Skeletal muscle tissue (tissue), 4 donors: ENCODE measurements around the gene TMEM86A. TPM values are rescaled to one million over a fixed set of nuclear protein-coding genes. Genes with fewer than 3 reads are reported as not detected.
A peak's percentile ranks its signal among the peaks of the same experiment; 100 is the strongest.

Experiments
- H3K27ac ChIP-seq: one replicate; pipeline ENCODE4 v1.7.0; 2013; ENCODE audit warnings: mild to moderate bottlenecking, low read depth, low read length, inconsistent platforms
- H3K27me3 ChIP-seq, 3 donors: one replicate each; pipeline ENCODE4 v1.7.0; 2013; ENCODE audit warnings: low read length in 3 of 3; ENCODE audit not compliant: control insufficient read depth in 3 of 3, insufficient read depth in 3 of 3
- H3K36me3 ChIP-seq, 3 donors: one replicate each; pipeline ENCODE4 v1.7.0; 2013; ENCODE audit warnings: low read length in 3 of 3; ENCODE audit not compliant: control insufficient read depth in 3 of 3, insufficient read depth in 3 of 3
- H3K4me1 ChIP-seq, 3 donors: one replicate each; pipeline ENCODE4 v1.7.0; 2013; ENCODE audit warnings: low read length in 3 of 3, mild to moderate bottlenecking in 3 of 3; ENCODE audit not compliant: control insufficient read depth in 3 of 3, insufficient read depth in 3 of 3
- H3K4me3 ChIP-seq, 3 donors: one replicate each; pipeline ENCODE4 v1.7.0; 2013; ENCODE audit warnings: low read length in 3 of 3
- H3K9ac ChIP-seq, 3 donors: one replicate each; pipeline ENCODE4 v1.7.0; 2013; ENCODE audit warnings: low read length in 3 of 3, mild to moderate bottlenecking in 3 of 3, moderate library complexity in 2 of 3, low read depth in 1 of 3
- H3K9me3 ChIP-seq, 3 donors: one replicate each; pipeline ENCODE4 v1.7.0; 2013; ENCODE audit warnings: low read length in 3 of 3; ENCODE audit not compliant: control insufficient read depth in 3 of 3
- total RNA-seq: library from RNA; depleted of rRNA; stranded (reverse); fragments of >200 nt; gene quantifications from one replicate; pipeline ENCODE4 v1.2.3, GENCODE V29; 2014
- donor health status: Osteomylitis.

The TMEM86A gene
- total RNA-seq, 1 donor from 2014 or later, result 3.1 TPM

DNA sequence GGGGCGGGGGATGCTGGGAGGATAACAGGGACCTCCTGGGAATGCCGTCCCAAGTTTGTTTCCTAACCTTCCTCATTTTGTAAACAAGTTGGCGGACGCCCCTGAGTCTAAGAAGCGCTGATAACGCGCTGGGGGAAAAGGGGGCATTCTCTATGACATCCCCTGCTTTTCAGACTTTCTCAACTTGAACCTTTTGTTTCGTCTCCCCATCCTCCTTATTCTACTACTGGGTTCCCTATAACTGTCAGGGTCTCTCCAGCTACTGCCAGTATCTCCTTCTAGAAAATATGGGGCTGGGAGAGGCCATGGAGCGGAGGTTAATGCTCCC, 654 bp downstream of the TMEM86A start:
- peaks cover 15 to 31% (median 27%) of the 10 kb centered on the region in 3 donors for H3K4me1 ChIP-seq
- H3K36me3 ChIP-seq, result peaks cover 6 to 14% (median 12%) of the 10 kb centered on the region in 3 donors
- H3K4me3 ChIP-seq, result peak overlapping the region; percentile 55 to 78 (median 66)
- no peaks in the 10 kb centered on the region for H3K27me3 ChIP-seq
- peak overlapping the region; percentile 63 for H3K27ac ChIP-seq
- peak overlapping the region; percentile 27 to 84 (median 72) for H3K9ac ChIP-seq
- no peaks in the 10 kb centered on the region for H3K9me3 ChIP-seq

DNA sequence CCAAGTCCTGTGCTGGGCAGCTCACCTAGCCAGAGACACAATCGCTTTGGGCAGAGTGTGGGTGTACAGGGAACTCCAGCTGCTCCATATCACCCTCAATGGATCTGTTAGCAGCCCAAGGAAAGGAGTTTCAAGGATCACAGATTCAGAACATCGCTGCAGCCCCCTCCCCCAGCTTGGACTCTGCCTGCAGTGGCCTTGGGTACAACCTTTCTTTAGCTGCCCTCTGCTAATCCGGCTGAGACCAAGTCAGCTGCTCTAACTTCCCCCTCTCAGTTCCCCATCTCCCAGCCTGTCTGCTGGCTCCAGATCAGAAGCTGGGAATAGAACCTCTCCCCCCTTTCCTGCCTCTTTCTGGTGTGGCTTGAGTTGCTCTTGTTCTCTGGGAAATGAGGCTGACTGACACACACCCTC, 1.3 kb downstream of the TMEM86A start:
- H3K4me1 ChIP-seq, result peaks cover 15 to 32% (median 31%) of the 10 kb centered on the region in 3 donors
- H3K27ac ChIP-seq, result peak overlapping the region; percentile 63
- H3K9ac ChIP-seq, result peak overlapping the region in 2 of 3 donors; percentile 72 to 84
- no peaks in the 10 kb centered on the region for H3K9me3 ChIP-seq
- peaks cover 6 to 14% (median 12%) of the 10 kb centered on the region in 3 donors for H3K36me3 ChIP-seq
- H3K27me3 ChIP-seq, result no peaks in the 10 kb centered on the region
- H3K4me3 ChIP-seq, result peak overlapping the region; percentile 55 to 78 (median 66)

DNA sequence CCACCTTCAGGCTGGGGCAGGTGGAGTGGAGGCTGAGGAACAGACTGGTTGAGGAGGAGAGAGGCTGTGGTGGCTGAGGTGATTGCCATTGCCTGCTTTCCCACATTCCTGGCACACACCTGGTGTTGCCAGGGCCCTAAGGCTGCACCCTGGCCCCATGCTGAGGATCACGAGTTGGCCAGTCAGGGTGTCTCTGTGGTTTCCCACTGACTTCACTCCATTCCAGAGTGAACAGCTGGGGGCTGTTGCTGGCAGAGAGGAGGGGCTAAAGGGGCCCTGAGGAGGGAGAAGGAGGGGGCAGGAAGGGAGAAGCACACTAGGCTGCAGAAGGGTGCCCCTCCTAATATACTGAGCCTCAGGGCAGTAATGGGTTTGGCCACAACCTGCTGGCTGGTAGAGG, 1.8 kb downstream of the TMEM86A start:
- H3K9ac ChIP-seq, result peak overlapping the region in 1 of 3 donors; percentile 84
- peaks cover 18 to 37% (median 35%) of the 10 kb centered on the region in 3 donors for H3K4me1 ChIP-seq
- H3K27me3 ChIP-seq, result no peaks in the 10 kb centered on the region
- H3K27ac ChIP-seq, result peak overlapping the region; percentile 63
- H3K9me3 ChIP-seq, result no peaks in the 10 kb centered on the region
- peaks cover 6 to 14% (median 12%) of the 10 kb centered on the region in 3 donors for H3K36me3 ChIP-seq
- peak overlapping the region in 1 of 3 donors; percentile 22 for H3K4me3 ChIP-seq

DNA sequence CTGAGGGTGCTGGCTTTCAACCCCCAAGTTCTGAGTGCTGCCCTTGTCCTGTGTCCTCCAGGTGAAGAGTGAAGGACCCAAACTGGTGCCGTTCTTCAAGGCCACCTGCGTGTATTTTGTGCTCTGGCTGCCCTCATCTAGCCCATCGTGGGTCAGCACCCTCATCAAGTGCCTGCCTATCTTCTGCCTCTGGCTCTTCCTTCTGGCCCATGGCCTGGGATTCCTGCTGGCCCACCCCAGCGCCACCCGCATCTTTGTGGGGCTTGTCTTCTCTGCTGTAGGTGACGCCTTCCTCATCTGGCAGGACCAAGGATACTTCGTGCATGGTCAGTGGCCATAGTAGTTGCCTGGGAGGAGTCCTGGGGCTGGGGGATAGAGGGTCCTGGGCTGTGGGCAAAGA, 2.3 kb downstream of the TMEM86A start:
- Histone ChIP-seq H3K36me3 (peaks cover 6 to 14% (median 12%) of the 10 kb centered on the region in 3 donors), H3K9ac (peak overlapping the region in 1 of 3 donors; percentile 84), H3K4me3 (no peak overlapping the region), H3K27me3 (no peaks in the 10 kb centered on the region), H3K9me3 (no peaks in the 10 kb centered on the region), H3K4me1 (peaks cover 23 to 42% (median 40%) of the 10 kb centered on the region in 3 donors), H3K27ac (no peak overlapping the region)

DNA sequence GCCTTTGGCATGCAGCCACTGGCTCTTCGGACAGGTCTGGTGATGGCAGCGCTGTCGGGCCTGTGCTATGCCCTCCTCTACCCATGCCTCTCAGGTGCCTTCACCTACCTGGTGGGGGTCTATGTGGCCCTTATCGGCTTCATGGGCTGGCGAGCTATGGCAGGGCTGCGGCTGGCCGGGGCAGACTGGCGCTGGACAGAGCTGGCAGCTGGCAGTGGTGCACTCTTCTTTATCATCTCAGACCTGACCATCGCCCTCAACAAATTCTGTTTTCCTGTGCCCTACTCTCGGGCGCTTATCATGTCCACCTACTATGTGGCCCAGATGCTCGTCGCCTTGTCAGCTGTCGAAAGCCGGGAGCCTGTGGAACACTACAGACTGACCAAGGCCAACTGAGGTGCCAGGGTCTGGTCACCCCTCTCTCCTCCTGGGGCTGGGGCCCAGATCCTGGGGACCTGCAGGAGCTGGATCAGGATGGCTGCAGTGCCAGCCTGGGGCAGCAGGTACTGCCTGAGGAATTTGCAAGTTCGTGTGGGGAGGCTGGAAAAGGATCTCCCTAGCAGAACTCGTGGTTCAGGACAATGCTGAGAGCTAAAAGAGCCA, 3.1 kb downstream of the TMEM86A start:
- Histone ChIP-seq H3K9ac (no peak overlapping the region), H3K36me3 (peaks cover 6 to 14% (median 12%) of the 10 kb centered on the region in 3 donors), H3K9me3 (no peaks in the 10 kb centered on the region), H3K4me3 (no peak overlapping the region), H3K4me1 (peaks cover 26 to 49% (median 47%) of the 10 kb centered on the region in 3 donors), H3K27me3 (peaks cover 0 to 5% (median 5%) of the 10 kb centered on the region in 3 donors), H3K27ac (no peak overlapping the region)

DNA sequence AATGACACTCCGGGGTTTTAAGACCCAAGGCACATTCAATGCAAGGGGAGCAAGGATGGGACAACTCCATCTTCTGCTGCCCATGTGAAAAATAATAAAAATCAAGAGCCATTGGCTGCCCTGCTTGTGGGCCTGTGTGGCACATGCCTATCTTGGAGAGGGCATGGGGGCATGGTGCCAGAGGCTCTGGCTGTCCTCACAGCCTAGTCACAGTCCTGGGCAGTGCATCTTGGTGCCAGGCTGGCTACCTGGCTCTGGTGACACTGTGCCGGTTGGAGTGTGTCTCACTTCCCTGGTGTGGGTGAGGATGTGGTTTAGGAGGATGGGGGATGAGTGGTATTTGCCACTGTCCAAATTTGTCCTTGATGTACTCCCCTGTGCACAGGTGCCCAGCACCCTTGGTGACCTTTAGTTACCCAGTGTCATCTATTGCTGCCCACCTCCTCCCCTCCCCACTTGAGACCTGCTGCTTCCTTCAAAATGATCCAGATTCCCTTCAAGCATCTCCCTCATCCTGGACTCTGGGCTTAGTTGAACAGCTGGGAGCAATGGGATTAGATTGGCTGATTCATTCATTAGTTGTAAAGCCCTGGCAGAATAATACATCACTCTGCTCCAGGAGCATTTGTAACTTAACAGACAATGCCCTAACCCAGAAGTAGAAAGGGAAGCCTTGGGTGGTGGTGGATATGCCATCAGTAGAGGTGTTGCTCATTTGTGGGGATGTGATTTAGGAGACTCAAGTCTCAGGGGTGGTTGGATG, 4.6 kb downstream of the TMEM86A start:
- Histone ChIP-seq H3K27me3 (peaks cover 0 to 16% (median 9%) of the 10 kb centered on the region in 3 donors), H3K4me3 (no peak overlapping the region), H3K9me3 (no peaks in the 10 kb centered on the region), H3K4me1 (peaks cover 27 to 50% (median 46%) of the 10 kb centered on the region in 3 donors), H3K36me3 (peaks cover 6 to 14% (median 12%) of the 10 kb centered on the region in 3 donors), H3K9ac (no peak overlapping the region), H3K27ac (no peak overlapping the region)

DNA sequence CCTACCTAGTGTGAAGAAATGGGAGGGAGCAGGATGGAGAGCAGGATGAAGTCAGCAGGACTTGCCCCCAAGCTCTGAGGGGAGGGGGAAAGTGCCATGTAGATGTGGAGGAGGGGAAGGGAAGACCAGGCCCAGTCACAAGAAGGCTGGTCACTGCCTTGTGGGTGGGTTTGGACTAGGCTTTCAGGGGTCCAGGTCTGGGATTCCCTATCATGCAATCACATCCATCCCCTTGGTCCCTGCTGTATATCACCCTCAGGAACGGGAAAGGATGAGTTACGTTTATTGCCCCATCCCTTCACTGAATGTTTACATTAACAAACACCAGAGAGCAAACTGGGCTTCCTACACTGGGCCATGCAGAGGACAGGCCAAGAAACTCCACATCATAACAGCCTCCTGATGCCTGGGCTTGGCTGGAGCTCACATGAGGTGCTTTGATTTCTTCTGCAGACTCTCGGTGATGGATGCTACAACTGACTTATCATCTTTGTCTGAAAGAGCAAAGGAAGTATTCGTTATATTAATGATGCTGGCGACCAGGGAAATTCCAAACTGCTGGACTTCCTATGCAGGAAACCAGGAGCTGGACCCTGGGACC, 5.6 kb downstream of the TMEM86A start:
- Histone ChIP-seq H3K36me3 (peaks cover 6 to 14% (median 12%) of the 10 kb centered on the region in 3 donors), H3K9ac (peak overlapping the region in 1 of 3 donors; percentile 20), H3K9me3 (no peaks in the 10 kb centered on the region), H3K27ac (no peak overlapping the region), H3K4me3 (no peak overlapping the region), H3K27me3 (peaks cover 0 to 17% (median 9%) of the 10 kb centered on the region in 3 donors), H3K4me1 (peaks cover 25 to 47% (median 42%) of the 10 kb centered on the region in 3 donors)

DNA sequence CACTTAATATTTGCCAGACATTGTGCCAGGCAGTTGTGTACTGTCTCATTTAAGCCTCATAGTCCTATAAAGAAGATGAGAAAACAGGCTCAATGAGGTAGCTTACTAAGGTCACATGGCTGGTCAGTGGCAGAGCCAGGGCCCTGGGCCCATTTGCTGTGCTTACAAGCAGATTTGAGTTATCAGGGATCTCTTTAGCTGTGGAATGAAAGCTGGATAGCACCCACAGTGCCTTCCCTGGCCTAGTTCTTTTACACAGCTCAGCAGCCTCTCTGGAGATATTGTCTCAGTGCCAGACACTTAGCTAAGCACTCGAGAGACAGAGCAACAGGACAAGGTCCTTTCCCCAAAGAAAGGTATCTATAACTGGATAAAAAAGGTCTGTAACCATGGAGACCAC, 6.1 kb downstream of the TMEM86A start:
- no peaks in the 10 kb centered on the region for H3K9me3 ChIP-seq
- peaks cover 20 to 41% (median 37%) of the 10 kb centered on the region in 3 donors for H3K4me1 ChIP-seq
- H3K36me3 ChIP-seq, result peaks cover 6 to 14% (median 12%) of the 10 kb centered on the region in 3 donors
- no peak overlapping the region for H3K9ac ChIP-seq
- peaks cover 0 to 17% (median 9%) of the 10 kb centered on the region in 3 donors for H3K27me3 ChIP-seq
- H3K4me3 ChIP-seq, result no peak overlapping the region
- no peak overlapping the region for H3K27ac ChIP-seq

DNA sequence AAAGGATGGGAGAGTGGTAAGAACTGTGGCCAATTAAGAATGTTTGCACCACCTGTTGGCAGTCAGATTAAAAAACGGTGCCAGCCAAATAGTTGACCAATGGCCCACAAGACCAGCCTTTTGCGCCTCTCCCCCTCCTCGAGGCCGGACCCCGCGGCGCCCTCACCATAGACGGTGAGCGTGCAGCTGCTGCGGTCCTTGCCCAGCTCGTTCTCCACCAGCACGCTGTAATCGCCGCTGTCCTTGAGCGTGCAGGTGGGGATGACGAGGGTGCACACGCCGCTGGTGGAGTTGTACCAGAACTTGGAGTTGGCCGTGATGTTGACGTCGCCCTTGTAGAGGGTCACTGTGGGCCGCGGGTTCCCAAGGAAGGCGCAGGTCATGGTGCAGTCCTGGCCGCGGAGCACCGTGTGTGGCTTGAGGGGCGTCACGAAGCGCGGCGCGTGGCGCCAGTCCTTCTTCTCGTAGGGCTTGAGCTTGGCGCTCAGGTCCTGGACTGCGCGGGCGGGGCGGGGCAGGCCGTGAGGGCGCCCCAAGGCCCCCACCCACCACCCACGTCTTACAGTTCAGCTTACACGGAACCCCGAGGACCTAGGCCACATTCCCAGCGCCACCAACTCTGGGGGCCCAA, 7.2 kb downstream of the TMEM86A start:
- no peaks in the 10 kb centered on the region for H3K9me3 ChIP-seq
- peak overlapping the region; percentile 80 to 85 (median 80) for H3K4me3 ChIP-seq
- no peak overlapping the region for H3K27ac ChIP-seq
- H3K36me3 ChIP-seq, result peaks cover 6 to 14% (median 12%) of the 10 kb centered on the region in 3 donors
- H3K9ac ChIP-seq, result peak overlapping the region; percentile 51 to 72 (median 63)
- H3K27me3 ChIP-seq, result peaks cover 0 to 19% (median 9%) of the 10 kb centered on the region in 3 donors
- H3K4me1 ChIP-seq, result peaks cover 13 to 31% (median 27%) of the 10 kb centered on the region in 3 donors
